Measurements from ENCODE around the gene PRR33.
"Not testable (repeated sequence)": the region's sequence is repeated elsewhere in the genome, so short reads cannot be mapped to it uniquely, and the experiment has no call there.

The PRR33 gene

GRCh38 chr11:1888811-1889210 is 2.9 kb downstream of the PRR33 start:
- no peak for DNase-seq (ENCODE audit: low read depth)

- no peak for DNase-seq (ENCODE audit: low read depth)
These were observed 3.3 kb downstream of the PRR33 start for GRCh38 chr11:1888347-1888753.

GRCh38 chr11:1887451-1888346 is 4.0 kb downstream of the PRR33 start:
- DNase-seq (ENCODE audit: low read depth), result no peak

GRCh38 chr11:1886551-1886950 is 5.1 kb downstream of the PRR33 start:
- DNase-seq (ENCODE audit: low read depth), result not testable (repeated sequence)

- no peak for DNase-seq (ENCODE audit: low read depth)
These were observed 7.4 kb downstream of the PRR33 start for GRCh38 chr11:1884303-1884700.

GRCh38 chr11:1883346-1884302 is 8.1 kb downstream of the PRR33 start:
- no peak for DNase-seq (ENCODE audit: low read depth)

GRCh38 chr11:1882265-1883238 is 9.1 kb downstream of the PRR33 start:
- DNase-seq (ENCODE audit: low read depth), result peak; percentile 82

- no peak for DNase-seq (ENCODE audit: low read depth)
These were observed 10.0 kb downstream of the PRR33 start for GRCh38 chr11:1881442-1882264.

- DNase-seq (ENCODE audit: low read depth), result no peak
These were observed 10.8 kb downstream of the PRR33 start for GRCh38 chr11:1880746-1881441.

GRCh38 chr11:1879941-1880720 is 11.6 kb downstream of the PRR33 start:
- DNase-seq (ENCODE audit: low read depth), result no peak

GRCh38 chr11:1879342-1879940 is 12.3 kb downstream of the PRR33 start:
- DNase-seq (ENCODE audit: low read depth), result no peak

- DNase-seq (ENCODE audit: low read depth), result no peak
These were observed 13.3 kb downstream of the PRR33 start for GRCh38 chr11:1878137-1879031.

- no peak for DNase-seq (ENCODE audit: low read depth)
These were observed 14.2 kb downstream of the PRR33 start for GRCh38 chr11:1877211-1878136.

GRCh38 chr11:1876361-1877063 is 15.2 kb downstream of the PRR33 start:
- no peak for DNase-seq (ENCODE audit: low read depth)

- not testable (repeated sequence) for DNase-seq (ENCODE audit: low read depth)
These were observed 15.8 kb downstream of the PRR33 start for GRCh38 chr11:1875851-1876301.
